NCI-H1694 treated with DMSO at 0.1 percent for 48 hours (cell line): ENCODE measurements around the gene RTL1.

Experiments
- DNase-seq: peaks from one replicate; lab custom pipeline; 2025; lab: John Stamatoyannopoulos, UW

Gene RTL1

GRCh38 chr14:100898935-100899883, 4.3 kb downstream of the RTL1 start:
- DNase-seq = peak; percentile 50

GRCh38 chr14:100898465-100898864, 5.1 kb downstream of the RTL1 start:
- DNase-seq = no peak

- no peak for DNase-seq
Observed at GRCh38 chr14:100896369-100897060, 7.0 kb downstream of the RTL1 start.

- no peak for DNase-seq
Observed at GRCh38 chr14:100895411-100895810, 8.1 kb downstream of the RTL1 start.

- DNase-seq = no peak
Observed at GRCh38 chr14:100894416-100894815, 9.1 kb downstream of the RTL1 start.

- DNase-seq = no peak
Observed at GRCh38 chr14:100893760-100894159, 9.8 kb downstream of the RTL1 start.

- DNase-seq = no peak
Observed at GRCh38 chr14:100893228-100893601, 10.3 kb downstream of the RTL1 start.

GRCh38 chr14:100892496-100893227, 10.9 kb downstream of the RTL1 start:
- DNase-seq = no peak

- no peak for DNase-seq
Observed at GRCh38 chr14:100891501-100892445, 11.7 kb downstream of the RTL1 start.

GRCh38 chr14:100891051-100891450, 12.5 kb downstream of the RTL1 start:
- DNase-seq = no peak

GRCh38 chr14:100890061-100890850, 13.3 kb downstream of the RTL1 start:
- DNase-seq = no peak

- no peak for DNase-seq
Observed at GRCh38 chr14:100889641-100890040, 13.9 kb downstream of the RTL1 start.

GRCh38 chr14:100888789-100889315, 14.7 kb downstream of the RTL1 start:
- DNase-seq = no peak

- no peak for DNase-seq
Observed at GRCh38 chr14:100887728-100888335, 15.7 kb downstream of the RTL1 start.

GRCh38 chr14:100885617-100886016, 17.9 kb downstream of the RTL1 start:
- DNase-seq = no peak

- DNase-seq = no peak
Observed at GRCh38 chr14:100885196-100885595, 18.3 kb downstream of the RTL1 start.

- DNase-seq = no peak
Observed at GRCh38 chr14:100884456-100884855, 19.1 kb downstream of the RTL1 start.

GRCh38 chr14:100883789-100884101, 19.8 kb downstream of the RTL1 start:
- no peak for DNase-seq

GRCh38 chr14:100882991-100883788, 20.3 kb downstream of the RTL1 start:
- no peak for DNase-seq
